A549 (cell line): Measurements from ENCODE around the gene BIRC7.

ENCODE experiments used
- NR3C1 ChIP-seq: fragments of >200 bp; sonication (Bioruptor Twin); formaldehyde crosslinking; IDR thresholded peaks from 3 replicates; pipeline ENCODE4 v1.6.1; 2017
- POLR2A ChIP-seq: IDR thresholded peaks from 2 replicates; pipeline ENCODE4 v1.6.1; 2012; ENCODE audit warnings: mild to moderate bottlenecking, low read length
- SMC3 ChIP-seq: fragments of >200 bp; sonication (Bioruptor Twin); formaldehyde crosslinking; IDR thresholded peaks from 3 replicates; pipeline ENCODE4 v1.6.1; 2018; ENCODE audit warnings: inconsistent platforms
- TF ChIP-seq, protein P1 (sequence below): fragments of >200 bp; sonication (Bioruptor Twin); formaldehyde crosslinking; IDR thresholded peaks from 3 replicates; pipeline ENCODE4 v1.5.1; 2016

DNA sequence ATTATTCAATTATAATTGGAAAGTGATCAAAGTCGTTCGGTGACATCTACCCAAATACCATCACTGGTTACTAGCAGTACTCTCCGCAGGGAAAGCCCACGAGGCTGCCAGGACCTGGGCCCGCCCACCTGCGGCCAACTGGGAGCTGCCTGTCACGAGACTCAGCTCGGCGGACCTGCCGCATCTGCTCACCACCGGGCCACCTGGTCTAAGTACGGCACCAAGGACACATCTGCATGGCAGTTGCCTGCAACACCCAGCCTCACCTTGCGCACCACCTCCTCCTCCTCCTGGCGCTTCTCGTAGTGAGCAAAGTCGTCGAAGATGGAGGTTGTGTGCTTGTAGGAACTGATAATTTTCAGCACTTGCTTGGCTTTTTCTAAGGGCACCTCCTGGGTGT lies 33.7 kb upstream of the BIRC7 start:
- TF ChIP-seq POLR2A = no peak
- TF ChIP-seq, protein P1, sequence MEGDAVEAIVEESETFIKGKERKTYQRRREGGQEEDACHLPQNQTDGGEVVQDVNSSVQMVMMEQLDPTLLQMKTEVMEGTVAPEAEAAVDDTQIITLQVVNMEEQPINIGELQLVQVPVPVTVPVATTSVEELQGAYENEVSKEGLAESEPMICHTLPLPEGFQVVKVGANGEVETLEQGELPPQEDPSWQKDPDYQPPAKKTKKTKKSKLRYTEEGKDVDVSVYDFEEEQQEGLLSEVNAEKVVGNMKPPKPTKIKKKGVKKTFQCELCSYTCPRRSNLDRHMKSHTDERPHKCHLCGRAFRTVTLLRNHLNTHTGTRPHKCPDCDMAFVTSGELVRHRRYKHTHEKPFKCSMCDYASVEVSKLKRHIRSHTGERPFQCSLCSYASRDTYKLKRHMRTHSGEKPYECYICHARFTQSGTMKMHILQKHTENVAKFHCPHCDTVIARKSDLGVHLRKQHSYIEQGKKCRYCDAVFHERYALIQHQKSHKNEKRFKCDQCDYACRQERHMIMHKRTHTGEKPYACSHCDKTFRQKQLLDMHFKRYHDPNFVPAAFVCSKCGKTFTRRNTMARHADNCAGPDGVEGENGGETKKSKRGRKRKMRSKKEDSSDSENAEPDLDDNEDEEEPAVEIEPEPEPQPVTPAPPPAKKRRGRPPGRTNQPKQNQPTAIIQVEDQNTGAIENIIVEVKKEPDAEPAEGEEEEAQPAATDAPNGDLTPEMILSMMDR = no peak
- TF ChIP-seq NR3C1 = no peak
- TF ChIP-seq SMC3 = no peak
